K562 (cell line): Measurements from ENCODE around the gene MBD2. TPM values are rescaled to one million over a fixed set of nuclear protein-coding genes. Genes with fewer than 3 reads are reported as not detected.

ENCODE experiments used
- ATAC-seq: fragments of 200-7000 bp; cut with Tn5 transposase; 3 replicates; pipeline ENCODE4 v1.9.1; 2020; ENCODE audit warnings: moderate library complexity
- BruUV-seq: library from RNA; stranded (reverse); fragments of 400-500 nt; replicated peaks from 2 replicates; lab custom pipeline; 2021; lab: Mats Ljungman, UMichigan
- CTCF ChIA-PET: fragments of 300-600 bp; formaldehyde crosslinking; extraction: SDS; loops from one replicate; lab custom pipeline; 2021; ENCODE audit warnings: low intra/inter-chr PET ratio; lab: Yijun Ruan, JAX
- POLR2A ChIA-PET: fragments of 300-600, 350-650 bp; sonication (Branson Sonifier 250); formaldehyde crosslinking; extraction: SDS; loops from one replicate; lab custom pipeline; 2021; ENCODE audit warnings: antibody characterized with exemption, inconsistent platforms; lab: Yijun Ruan, JAX
- DNase-seq, 4 experiments: peaks; one replicate each; pipeline versions ENCODE4 v3.0.0 to v3.0.0-alpha.2; 2011 to 2018; ENCODE audit warnings: low spot score in 3 of 4, mixed read lengths in 3 of 4; ENCODE audit errors: extremely low read depth in 1 of 4
- FAIRE-seq: peaks from 2 replicates; lab custom pipeline; 2011; peaks lifted over from hg19 to GRCh38; lab: Jason Lieb, UNC
- H2AFZ ChIP-seq: 2 replicates; pipeline ENCODE4 v1.6.0; 2011; ENCODE audit warnings: low read depth, low read length, control low read depth, inconsistent platforms
- H3K27ac ChIP-seq: fragments of 200-600 bp; 3 replicates; pipeline ENCODE4 v1.8.0; 2011; ENCODE audit warnings: low read depth, mild to moderate bottlenecking, control low read depth, inconsistent platforms, low read length, moderate library complexity, mixed read lengths; ENCODE audit errors: extremely low read depth
- H3K27me3 ChIP-seq, 2 experiments: fragments of 300-600 bp in 1 of 2; 2 replicates in 1 of 2; 3 replicates in 1 of 2; pipeline versions ENCODE4 v1.6.0 to v1.8.0; 2011; ENCODE audit warnings: inconsistent platforms in 2 of 2, low read length in 2 of 2, mild to moderate bottlenecking in 1 of 2, mixed read lengths in 1 of 2, moderate library complexity in 1 of 2; ENCODE audit not compliant: control insufficient read depth in 2 of 2, insufficient read depth in 2 of 2
- H3K36me3 ChIP-seq: fragments of 300-600 bp; 3 replicates; pipeline ENCODE4 v1.8.0; 2011; ENCODE audit warnings: mild to moderate bottlenecking, low read length, inconsistent platforms; ENCODE audit not compliant: control insufficient read depth, insufficient read depth
- H3K4me1 ChIP-seq, 2 experiments: fragments of 200-600 bp in 1 of 2; replicated peaks in 1 of 2; 2 replicates in 1 of 2; 3 replicates in 1 of 2; pipeline versions ENCODE4 v1.5.1 to v1.8.0; 2011; ENCODE audit warnings: inconsistent platforms in 2 of 2, low read length in 2 of 2, mild to moderate bottlenecking in 1 of 2, mixed read lengths in 1 of 2, moderate library complexity in 1 of 2; ENCODE audit not compliant: control insufficient read depth in 2 of 2, insufficient read depth in 2 of 2
- H3K4me2 ChIP-seq: 2 replicates; pipeline ENCODE4 v1.6.1; 2011; ENCODE audit warnings: low read length, control low read depth, inconsistent platforms, mixed read lengths; ENCODE audit not compliant: insufficient read depth
- H3K4me3 ChIP-seq: fragments of 200-600 bp; sonication (generic), shearing (Covaris generic); 2 replicates; pipeline ENCODE4 v1.5.1; 2016; ENCODE audit warnings: control low read depth, inconsistent platforms
- H3K79me2 ChIP-seq: fragments of 200-600 bp; 3 replicates; pipeline ENCODE4 v1.8.0; 2011; ENCODE audit warnings: low read length, inconsistent platforms; ENCODE audit not compliant: control insufficient read depth, insufficient read depth
- H3K9ac ChIP-seq, 2 experiments: 2 replicates each; pipeline versions ENCODE4 v1.6.0 to v1.6.1; 2011; ENCODE audit warnings: low read depth in 2 of 2, low read length in 2 of 2, control low read depth in 1 of 2, inconsistent platforms in 1 of 2, mild to moderate bottlenecking in 1 of 2, mixed read lengths in 1 of 2; ENCODE audit not compliant: insufficient read depth in 1 of 2
- H3K9me1 ChIP-seq: one replicate; pipeline ENCODE4 v1.6.0; 2011; ENCODE audit warnings: inconsistent platforms, mild to moderate bottlenecking, low read length, moderate library complexity; ENCODE audit not compliant: control insufficient read depth, insufficient read depth
- H3K9me3 ChIP-seq: replicated peaks from 2 replicates; pipeline ENCODE4 v1.5.1; 2011; ENCODE audit warnings: low read depth, low read length, inconsistent platforms; ENCODE audit not compliant: control insufficient read depth, insufficient read depth
- H4K20me1 ChIP-seq: replicated peaks from 2 replicates; pipeline ENCODE4 v1.6.1; 2011; ENCODE audit warnings: low read length, inconsistent platforms, mixed read lengths; ENCODE audit not compliant: control insufficient read depth, insufficient read depth
- ATF7 ChIP-seq: fragments of 450-650 bp; IDR thresholded peaks from 2 replicates; pipeline ENCODE4 v1.7.1; 2014; ENCODE audit warnings: mild to moderate bottlenecking, moderate library complexity
- CC2D1A ChIP-seq: fragments of 450-650 bp; IDR thresholded peaks from 2 replicates; pipeline ENCODE4 v1.6.1; 2017; ENCODE audit warnings: mild to moderate bottlenecking
- CEBPG ChIP-seq, 3 experiments: fragments of 200-800 bp in 1 of 3; sonication (Bioruptor generic) in 1 of 3; sonication (generic) in 1 of 3; formaldehyde crosslinking in 1 of 3; IDR thresholded peaks in 2 of 3; conservative IDR thresholded peaks in 1 of 3; 2 replicates each; pipeline versions ENCODE4 v1.6.1 to v1.8.0; 2016 to 2022; ENCODE audit warnings: missing compliant biosample characterization in 2 of 3, missing genetic modification characterization in 2 of 3, mild to moderate bottlenecking in 1 of 3, missing genetic modification reagents in 1 of 3
- HDAC2 ChIP-seq: fragments of 450-650 bp; IDR thresholded peaks from 2 replicates; pipeline ENCODE4 v1.6.1; 2016; ENCODE audit warnings: mild to moderate bottlenecking
- HDGF ChIP-seq: fragments of 450-650 bp; IDR thresholded peaks from 2 replicates; pipeline ENCODE4 v1.6.1; 2016
- KAT2B ChIP-seq: IDR thresholded peaks from one replicate; pipeline ENCODE4 v1.6.1; 2012; ENCODE audit warnings: low read depth, mild to moderate bottlenecking, control low read depth, inconsistent platforms, low read length, moderate library complexity
- L3MBTL2 ChIP-seq: fragments of 450-650 bp; IDR thresholded peaks from 2 replicates; pipeline ENCODE4 v1.6.1; 2016; ENCODE audit warnings: mild to moderate bottlenecking, moderate library complexity
- MCM5 ChIP-seq: fragments of 450-650 bp; IDR thresholded peaks from 2 replicates; pipeline ENCODE4 v1.6.1; 2016; ENCODE audit warnings: low read depth
- NCOA6 ChIP-seq: fragments of 450-650 bp; IDR thresholded peaks from 2 replicates; pipeline ENCODE4 v1.6.1; 2017; ENCODE audit warnings: mild to moderate bottlenecking
- RBBP5 ChIP-seq: fragments of 200-600 bp; sonication (generic); IDR thresholded peaks from 2 replicates; pipeline ENCODE4 v1.6.1; 2012; ENCODE audit warnings: borderline replicate concordance, mild to moderate bottlenecking, low read length, control low read depth, inconsistent platforms; ENCODE audit not compliant: insufficient read depth, poor library complexity, severe bottlenecking
- RBM17 ChIP-seq: fragments of 200-400 bp; formaldehyde crosslinking; IDR thresholded peaks from 2 replicates; pipeline ENCODE4 v1.6.1; 2017; ENCODE audit warnings: low read depth, mild to moderate bottlenecking, low read length, borderline replicate concordance
- SMAD3 ChIP-seq: fragments of 450-650 bp; formaldehyde crosslinking; conservative IDR thresholded peaks from 2 replicates; pipeline ENCODE4 v1.4.0; 2020; ENCODE audit warnings: mild to moderate bottlenecking
- TAL1 ChIP-seq: fragments of 450-650 bp; IDR thresholded peaks from 2 replicates; pipeline ENCODE4 v1.6.1; 2016; ENCODE audit warnings: mild to moderate bottlenecking
- XRCC5 ChIP-seq: fragments of 200-400 bp; formaldehyde crosslinking; IDR thresholded peaks from 2 replicates; pipeline ENCODE4 v1.6.1; 2017; ENCODE audit warnings: low read depth, mild to moderate bottlenecking, low read length
- ZFP30 ChIP-seq: fragments of 250-450 bp; sonication (Bioruptor Pico); IDR thresholded peaks from 2 replicates; pipeline ENCODE4 v1.8.0; 2022; ENCODE audit warnings: moderate library complexity, mild to moderate bottlenecking, inconsistent platforms, borderline replicate concordance
- WGBS: fragments of 100-300 bp; shearing (Covaris generic); methylation state at CpG from one replicate; pipeline ENCODE4 v1.1.6; 2016; ENCODE audit warnings: low coverage, mixed read lengths; ENCODE audit not compliant: insufficient coverage; ENCODE audit errors: missing lambda C conversion rate; 5-methylcytosine and 5-hydroxymethylcytosine counted together
- in situ Hi-C: fragments of 300-500 bp; cut with MboI; formaldehyde crosslinking; loops from 4 replicates; pipeline ENCODE4 v1.15.0; 2018; ENCODE audit warnings: inconsistent platforms, mixed read lengths
- intact Hi-C: fragments of 100-400 bp; cut with micrococcal nuclease; formaldehyde crosslinking; loops from 2 replicates; pipeline ENCODE4 v1.14.2; 2022
- polyA plus RNA-seq, 8 experiments: library from polyadenylated mRNA; depleted of rRNA in 4 of 8; stranded (reverse) in 5 of 8; unstranded in 3 of 8; fragments of >200 nt; fragmentation: Nextera tagmentation in 2 of 8; fragmentation: Illumina TruSeq in 1 of 8; extraction: Ambion mirVana in 2 of 8; extraction: Trizol in 1 of 8; gene quantifications; 2 replicates each; pipeline versions ENCODE4 v1.2.1 to v1.2.3, GENCODE V29; 2011 to 2014; ENCODE audit warnings: inconsistent platforms in 1 of 8, missing spikeins in 1 of 8
- total RNA-seq, 7 experiments: library from RNA; depleted of rRNA in 6 of 7; stranded (reverse); fragments of >200 nt in 6 of 7; fragmentation: Illumina TruSeq in 2 of 7; extraction: Trizol in 2 of 7; gene quantifications; 2 replicates each; pipeline versions ENCODE4 v1.2.1 to v1.2.3, GENCODE V29; 2011 to 2021; ENCODE audit warnings: low replicate concordance in 1 of 7
- TF ChIP-seq, protein P1 (sequence below): fragments of 450-650 bp; formaldehyde crosslinking; conservative IDR thresholded peaks from 2 replicates; pipeline ENCODE4 v1.4.0; 2022; ENCODE audit warnings: mild to moderate bottlenecking, missing genetic modification characterization
- TF ChIP-seq, protein P2 (sequence below): sonication (generic); formaldehyde crosslinking; IDR thresholded peaks from 2 replicates; pipeline ENCODE4 v1.8.1; 2022; ENCODE audit warnings: missing genetic modification reagents
- TF ChIP-seq, protein P3 (sequence below), 2 experiments: IDR thresholded peaks; 2 replicates each; pipeline ENCODE4 v1.6.1; 2012; ENCODE audit warnings: improper control_type of control experiment in 2 of 2, low read depth in 2 of 2, low read length in 2 of 2, borderline replicate concordance in 1 of 2

The MBD2 gene
- total and polyA plus RNA-seq, 9 of the 15 experiments (the other 6 are each of a cell fraction or from before 2014, with no cell fraction given), result 4.4 to 40.2 (median 13.9) TPM

DNA sequence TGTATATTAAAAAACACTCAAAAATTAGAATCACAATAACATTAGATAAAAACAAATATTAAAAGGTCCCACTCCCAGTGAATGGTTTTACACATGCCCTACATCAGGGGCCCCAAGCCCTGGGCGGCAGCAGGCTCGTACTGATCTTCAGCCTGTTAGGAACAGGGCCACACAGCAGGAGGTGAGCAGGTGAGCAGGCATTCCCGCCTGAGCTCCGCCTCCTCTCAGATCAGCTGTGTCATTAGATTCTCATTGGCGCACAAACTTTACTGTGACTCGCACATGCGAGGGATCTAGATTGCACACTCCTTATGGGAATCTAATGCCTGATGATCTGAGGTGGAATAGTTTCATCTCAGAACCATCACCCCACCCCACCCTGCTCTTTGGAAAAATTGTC is 74.2 kb downstream of the MBD2 start:
- no peak overlapping the region for H3K27ac ChIP-seq
- FAIRE-seq (no peak), ATAC-seq (peak; percentile 45; the same call in 2 of the 3 replicates), DNase-seq (no peak)
- intact Hi-C loops, result no loop called here
- ChIA-PET POLR2A (no interaction called here), CTCF (no interaction called here)
- no peak overlapping the region for H3K9ac ChIP-seq
- no peaks in the 10 kb centered on the region for H4K20me1 ChIP-seq
- no peak overlapping the region for H2AFZ ChIP-seq
- TF ChIP-seq HDGF (no peak), CC2D1A (no peak), ZFP30 (CRISPR knock-in tag) (no peak), MCM5 (no peak), TAL1 (no peak), CEBPG (CRISPR knock-in tag; IDR thresholded peaks at IDR 0.05) (no peak), CEBPG (tag; conservative IDR thresholded peaks at IDR 0.05 in 1 of 2, IDR thresholded peaks at IDR 0.05 in 1 of 2) (no peak), ATF7 (no peak), KAT2B (no peak), RBM17 (no peak), L3MBTL2 (no peak), NCOA6 (no peak), RBBP5 (no peak), XRCC5 (no peak), SMAD3 (CRISPR knock-in tag) (no peak), HDAC2 (no peak)
- TF ChIP-seq, protein P1, sequence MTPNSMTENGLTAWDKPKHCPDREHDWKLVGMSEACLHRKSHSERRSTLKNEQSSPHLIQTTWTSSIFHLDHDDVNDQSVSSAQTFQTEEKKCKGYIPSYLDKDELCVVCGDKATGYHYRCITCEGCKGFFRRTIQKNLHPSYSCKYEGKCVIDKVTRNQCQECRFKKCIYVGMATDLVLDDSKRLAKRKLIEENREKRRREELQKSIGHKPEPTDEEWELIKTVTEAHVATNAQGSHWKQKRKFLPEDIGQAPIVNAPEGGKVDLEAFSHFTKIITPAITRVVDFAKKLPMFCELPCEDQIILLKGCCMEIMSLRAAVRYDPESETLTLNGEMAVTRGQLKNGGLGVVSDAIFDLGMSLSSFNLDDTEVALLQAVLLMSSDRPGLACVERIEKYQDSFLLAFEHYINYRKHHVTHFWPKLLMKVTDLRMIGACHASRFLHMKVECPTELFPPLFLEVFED, result no peak
- TF ChIP-seq, protein P2, sequence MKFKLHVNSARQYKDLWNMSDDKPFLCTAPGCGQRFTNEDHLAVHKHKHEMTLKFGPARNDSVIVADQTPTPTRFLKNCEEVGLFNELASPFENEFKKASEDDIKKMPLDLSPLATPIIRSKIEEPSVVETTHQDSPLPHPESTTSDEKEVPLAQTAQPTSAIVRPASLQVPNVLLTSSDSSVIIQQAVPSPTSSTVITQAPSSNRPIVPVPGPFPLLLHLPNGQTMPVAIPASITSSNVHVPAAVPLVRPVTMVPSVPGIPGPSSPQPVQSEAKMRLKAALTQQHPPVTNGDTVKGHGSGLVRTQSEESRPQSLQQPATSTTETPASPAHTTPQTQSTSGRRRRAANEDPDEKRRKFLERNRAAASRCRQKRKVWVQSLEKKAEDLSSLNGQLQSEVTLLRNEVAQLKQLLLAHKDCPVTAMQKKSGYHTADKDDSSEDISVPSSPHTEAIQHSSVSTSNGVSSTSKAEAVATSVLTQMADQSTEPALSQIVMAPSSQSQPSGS (CRISPR knock-in tag), result no peak
- TF ChIP-seq, protein P3, sequence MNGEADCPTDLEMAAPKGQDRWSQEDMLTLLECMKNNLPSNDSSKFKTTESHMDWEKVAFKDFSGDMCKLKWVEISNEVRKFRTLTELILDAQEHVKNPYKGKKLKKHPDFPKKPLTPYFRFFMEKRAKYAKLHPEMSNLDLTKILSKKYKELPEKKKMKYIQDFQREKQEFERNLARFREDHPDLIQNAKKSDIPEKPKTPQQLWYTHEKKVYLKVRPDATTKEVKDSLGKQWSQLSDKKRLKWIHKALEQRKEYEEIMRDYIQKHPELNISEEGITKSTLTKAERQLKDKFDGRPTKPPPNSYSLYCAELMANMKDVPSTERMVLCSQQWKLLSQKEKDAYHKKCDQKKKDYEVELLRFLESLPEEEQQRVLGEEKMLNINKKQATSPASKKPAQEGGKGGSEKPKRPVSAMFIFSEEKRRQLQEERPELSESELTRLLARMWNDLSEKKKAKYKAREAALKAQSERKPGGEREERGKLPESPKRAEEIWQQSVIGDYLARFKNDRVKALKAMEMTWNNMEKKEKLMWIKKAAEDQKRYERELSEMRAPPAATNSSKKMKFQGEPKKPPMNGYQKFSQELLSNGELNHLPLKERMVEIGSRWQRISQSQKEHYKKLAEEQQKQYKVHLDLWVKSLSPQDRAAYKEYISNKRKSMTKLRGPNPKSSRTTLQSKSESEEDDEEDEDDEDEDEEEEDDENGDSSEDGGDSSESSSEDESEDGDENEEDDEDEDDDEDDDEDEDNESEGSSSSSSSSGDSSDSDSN (IDR thresholded peaks at IDR 0.05; ENCODE audit: borderline replicate concordance in 1 of 2, low read depth in 2 of 2, low read length in 2 of 2), result no peak
- H3K4me3 ChIP-seq, result no peak overlapping the region
- no TSS peak for BruUV-seq
- peaks cover 0 to 4% of the 10 kb centered on the region in 2 experiments; a peak in 1 of 5 replicates for H3K4me1 ChIP-seq
- no peaks in the 10 kb centered on the region for H3K9me3 ChIP-seq
- no peaks in the 10 kb centered on the region for H3K27me3 ChIP-seq
- H3K9me1 ChIP-seq, result no peaks in the 10 kb centered on the region
- in situ Hi-C loops, result no loop called here
- H3K4me2 ChIP-seq, result no peak overlapping the region
- peaks cover 10% of the 10 kb centered on the region; the same call in 1 of the 3 replicates for H3K36me3 ChIP-seq
- no peaks in the 10 kb centered on the region for H3K79me2 ChIP-seq
- WGBS, result 52% methylated on average over 7 of the region's 7 CpGs
